Keratinocyte (primary cell): ENCODE results near the gene RRAS2. TPM values are rescaled to one million over a fixed set of nuclear protein-coding genes. Genes with fewer than 3 reads are reported as not detected.

Experiments
- DNase-seq: peaks from one replicate; pipeline ENCODE4 v3.0.0-alpha.2; 2011; ENCODE audit warnings: low read depth, missing footprints, low spot score
- FAIRE-seq: peaks from 2 replicates; lab custom pipeline; 2011; peaks lifted over from hg19 to GRCh38; lab: Jason Lieb, UNC
- H2AFZ ChIP-seq: 2 replicates; pipeline ENCODE4 v1.6.0; 2012; ENCODE audit warnings: low read length, control low read depth, inconsistent platforms; ENCODE audit not compliant: control insufficient read depth
- H3K27ac ChIP-seq: 2 replicates; pipeline ENCODE4 v1.5.1; 2011; ENCODE audit warnings: low read length; ENCODE audit not compliant: control insufficient read depth, insufficient read depth
- H3K27me3 ChIP-seq: 3 replicates; pipeline ENCODE4 v1.6.0; 2011; ENCODE audit warnings: low read length; ENCODE audit not compliant: control insufficient read depth, insufficient read depth; ENCODE audit errors: extremely low read depth
- H3K36me3 ChIP-seq, 2 experiments: 2 replicates in 1 of 2; 3 replicates in 1 of 2; pipeline ENCODE4 v1.5.1; 2011; ENCODE audit warnings: low read length in 2 of 2, mild to moderate bottlenecking in 1 of 2; ENCODE audit not compliant: control insufficient read depth in 2 of 2, insufficient read depth in 2 of 2; ENCODE audit errors: extremely low read depth in 1 of 2
- H3K4me1 ChIP-seq: 3 replicates; pipeline ENCODE4 v1.5.1; 2011; ENCODE audit warnings: low read length; ENCODE audit not compliant: control insufficient read depth, insufficient read depth; ENCODE audit errors: extremely low read depth
- H3K4me2 ChIP-seq: 3 replicates; pipeline ENCODE4 v1.6.0; 2011; ENCODE audit warnings: low read depth, low read length; ENCODE audit not compliant: control insufficient read depth, insufficient read depth; ENCODE audit errors: extremely low read depth
- H3K4me3 ChIP-seq, 3 experiments: fragments of 200-600 bp in 1 of 3; sonication (generic) in 1 of 3; 2 replicates in 2 of 3; 3 replicates in 1 of 3; pipeline ENCODE4 v1.5.1; 2011 to 2016; ENCODE audit warnings: low read length in 3 of 3, mild to moderate bottlenecking in 3 of 3, control low read depth in 2 of 3, inconsistent platforms in 1 of 3, low read depth in 1 of 3, mixed read lengths in 1 of 3, mixed run types in 1 of 3, moderate library complexity in 1 of 3; ENCODE audit not compliant: control insufficient read depth in 2 of 3, insufficient read depth in 2 of 3; ENCODE audit errors: extremely low read depth in 1 of 3
- H3K79me2 ChIP-seq: 2 replicates; pipeline ENCODE4 v1.6.0; 2012; ENCODE audit warnings: low read length; ENCODE audit not compliant: control insufficient read depth, insufficient read depth
- H3K9ac ChIP-seq: 3 replicates; pipeline ENCODE4 v1.6.0; 2011; ENCODE audit warnings: low read length; ENCODE audit not compliant: control insufficient read depth, insufficient read depth; ENCODE audit errors: extremely low read depth
- H3K9me1 ChIP-seq: 3 replicates; pipeline ENCODE4 v1.6.0; 2011; ENCODE audit warnings: low read length; ENCODE audit not compliant: control insufficient read depth, insufficient read depth; ENCODE audit errors: extremely low read depth
- H3K9me3 ChIP-seq: 2 replicates; pipeline ENCODE4 v1.5.1; 2012; ENCODE audit warnings: low read depth, low read length; ENCODE audit not compliant: control insufficient read depth
- H4K20me1 ChIP-seq: 3 replicates; pipeline ENCODE4 v1.6.0; 2011; ENCODE audit warnings: low read length; ENCODE audit not compliant: control insufficient read depth, insufficient read depth; ENCODE audit errors: extremely low read depth
- CTCF ChIP-seq, 3 experiments: IDR thresholded peaks in 1 of 3; conservative IDR thresholded peaks in 1 of 3; optimal IDR thresholded peaks in 1 of 3; 2 replicates in 2 of 3; 3 replicates in 1 of 3; pipeline versions ENCODE3 to v1.5.1; 2011; ENCODE audit warnings: low read length in 3 of 3, mild to moderate bottlenecking in 3 of 3, moderate library complexity in 2 of 3, control low read depth in 1 of 3, inconsistent platforms in 1 of 3; ENCODE audit not compliant: insufficient read depth in 2 of 3; ENCODE audit errors: extremely low read depth in 1 of 3
- EZH2 ChIP-seq: IDR thresholded peaks from one replicate; pipeline ENCODE4 v1.6.1; 2012; ENCODE audit warnings: inconsistent platforms, mild to moderate bottlenecking, low read length, moderate library complexity
- dilution Hi-C: fragments of 300-500 bp; cut with MboI; formaldehyde crosslinking; loops from one replicate; pipeline ENCODE4 v1.7.0; 2020; ENCODE audit warnings: low sequenced_read_pairs; ENCODE audit not compliant: extremely low pct_ligation_motif_present
- polyA plus RNA-seq, 5 experiments: library from polyadenylated mRNA; depleted of rRNA in 3 of 5; stranded (reverse) in 3 of 5; stranded (forward) in 1 of 5; unstranded in 1 of 5; fragments of >200 nt; gene quantifications; 1 replicate in 1 of 5; 2 replicates in 3 of 5; 3 replicates in 1 of 5; pipeline versions ENCODE4 v1.2.1 to v1.2.3, GENCODE V29; 2011 to 2012; ENCODE audit warnings: missing spikeins in 2 of 5, low read depth in 1 of 5, low replicate concordance in 1 of 5

Gene RRAS2
- polyA plus RNA-seq, 1 donor (not counting 4 experiments of a cell fraction or from before 2014, with no cell fraction given): 99.3 TPM

GRCh38 chr11:14269692-14270573 lies 89.0 kb downstream of the RRAS2 start:
- H3K79me2 ChIP-seq: no peaks in the 10 kb centered on the region
- no peaks in the 10 kb centered on the region for H4K20me1 ChIP-seq
- FAIRE-seq: no peak
- no peak for DNase-seq
- no peaks in the 10 kb centered on the region for H3K4me1 ChIP-seq
- H3K4me2 ChIP-seq: no peak overlapping the region
- no peak overlapping the region for H3K27ac ChIP-seq
- H3K36me3 ChIP-seq: peaks cover 12 to 20% of the 10 kb centered on the region in 2 experiments
- no peaks in the 10 kb centered on the region for H3K9me3 ChIP-seq
- dilution Hi-C loops: no loop called here
- no peaks in the 10 kb centered on the region for H3K9me1 ChIP-seq
- H2AFZ ChIP-seq: no peak overlapping the region
- H3K27me3 ChIP-seq: no peaks in the 10 kb centered on the region
- TF ChIP-seq CTCF (optimal IDR thresholded peaks at IDR 0.05 in 1 of 3, IDR thresholded peaks at IDR 0.05 in 1 of 3, conservative IDR thresholded peaks at IDR 0.05 in 1 of 3; ENCODE audit: extremely low read depth in 1 of 3, insufficient read depth in 2 of 3, low read length in 3 of 3): no peak
- no peak for TF ChIP-seq EZH2
- H3K9ac ChIP-seq: no peak overlapping the region
- H3K4me3 ChIP-seq: no peak overlapping the region

GRCh38 chr11:14267861-14268635 lies 90.9 kb downstream of the RRAS2 start:
- Histone ChIP-seq H3K27ac (no peak overlapping the region), H4K20me1 (no peaks in the 10 kb centered on the region), H3K4me2 (no peak overlapping the region), H3K4me1 (no peaks in the 10 kb centered on the region), H3K4me3 (no peak overlapping the region), H3K79me2 (no peaks in the 10 kb centered on the region), H3K36me3 (peaks cover 9 to 15% of the 10 kb centered on the region in 2 experiments), H3K9me3 (no peaks in the 10 kb centered on the region), H2AFZ (no peak overlapping the region), H3K9ac (no peak overlapping the region), H3K9me1 (no peaks in the 10 kb centered on the region), H3K27me3 (no peaks in the 10 kb centered on the region)
- FAIRE-seq (no peak), DNase-seq (no peak)
- TF ChIP-seq EZH2 (no peak), CTCF (optimal IDR thresholded peaks at IDR 0.05 in 1 of 3, IDR thresholded peaks at IDR 0.05 in 1 of 3, conservative IDR thresholded peaks at IDR 0.05 in 1 of 3; ENCODE audit: extremely low read depth in 1 of 3, insufficient read depth in 2 of 3, low read length in 3 of 3) (no peak)
- dilution Hi-C loops: no loop called here
